ENCODE results near the gene HDAC4. TPM values are rescaled to one million over a fixed set of nuclear protein-coding genes. Genes with fewer than 3 reads are reported as not detected.

Gene HDAC4
- total RNA-seq, 1 donor from 2014 or later, result 18.3 TPM

- ATAC-seq, result no peak
- peak; percentile 41 for DNase-seq (ENCODE audit: low spot score)
Observed at GRCh38 chr2:239311132-239312040, 89.4 kb downstream of the HDAC4 start.

GRCh38 chr2:239310401-239311061, 90.3 kb downstream of the HDAC4 start:
- peak; percentile 35 for DNase-seq (ENCODE audit: low spot score)
- no peak for ATAC-seq

GRCh38 chr2:239309398-239310245, 91.2 kb downstream of the HDAC4 start:
- DNase-seq (ENCODE audit: low spot score) (peak; percentile 37), ATAC-seq (no peak)

DNA sequence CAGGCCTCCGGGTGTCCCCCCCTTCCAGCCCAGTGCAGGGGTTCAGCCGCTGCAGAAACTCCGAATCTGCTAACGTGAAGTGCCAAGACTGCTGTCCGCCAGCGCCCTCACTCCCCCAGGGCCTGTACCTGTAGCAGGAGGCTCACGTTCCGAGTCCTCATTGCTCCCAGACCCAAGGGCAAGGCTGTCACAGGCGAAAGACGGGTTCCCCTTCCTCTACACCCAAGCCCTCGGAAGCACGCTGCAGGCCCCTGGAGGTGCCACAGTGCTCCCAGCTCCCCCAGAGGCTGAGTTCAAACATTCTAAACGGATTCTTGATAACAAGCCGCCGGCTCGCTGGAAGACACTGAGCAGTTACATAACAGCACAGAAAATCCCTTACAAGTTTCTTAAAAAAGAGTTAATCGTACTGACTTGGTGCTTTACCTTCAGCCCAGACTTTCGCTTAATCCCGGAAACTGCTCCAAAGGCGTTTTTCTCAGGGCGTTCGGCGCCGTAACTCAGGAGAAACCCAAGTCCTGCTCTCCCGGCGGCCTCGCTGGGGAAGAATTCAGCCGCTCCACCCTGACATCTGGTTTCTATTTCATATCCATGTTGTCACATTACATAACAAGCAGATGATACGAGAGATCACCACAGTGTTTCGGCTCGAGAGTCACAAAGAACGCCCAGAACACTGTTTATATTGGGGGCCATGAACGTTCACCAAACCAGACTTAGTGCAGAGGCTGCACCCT, 92.0 kb downstream of the HDAC4 start:
- DNase-seq (ENCODE audit: low spot score) (peak; percentile 44), ATAC-seq (peak; percentile 12)

DNA sequence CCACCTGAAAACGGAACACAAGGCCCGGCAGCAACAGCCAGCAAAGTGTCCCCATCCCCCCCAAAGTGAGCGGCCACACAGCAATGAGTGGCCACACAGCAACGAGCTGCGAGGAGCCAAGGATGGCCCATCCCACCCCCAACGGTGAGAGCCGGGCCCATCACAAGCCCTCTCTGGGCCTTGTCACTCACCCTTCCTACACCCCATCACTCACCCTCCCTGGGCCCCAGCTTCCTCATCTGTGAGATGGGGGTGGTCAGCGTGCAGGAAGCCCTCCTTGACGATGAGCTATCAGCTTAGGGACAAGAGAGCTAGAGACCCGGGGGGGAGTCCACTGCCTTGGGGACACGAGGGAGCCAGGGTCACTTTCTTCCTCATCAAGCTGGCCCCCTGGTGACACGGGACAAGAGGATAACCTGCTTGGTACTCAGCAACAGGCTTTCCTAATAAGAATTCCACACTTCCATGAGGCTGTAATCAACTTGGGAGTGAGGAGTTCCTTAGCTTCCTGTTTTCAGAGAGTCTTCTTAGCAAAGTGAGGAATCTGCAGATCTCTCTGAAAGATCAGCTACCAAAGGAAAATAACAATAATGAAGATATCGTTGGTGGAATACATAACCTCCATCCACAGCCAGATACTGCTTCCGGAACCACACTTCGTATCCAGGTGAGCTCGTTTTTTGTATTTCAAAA, 92.8 kb downstream of the HDAC4 start:
- ATAC-seq (no peak), DNase-seq (ENCODE audit: low spot score) (peak; percentile 40)

DNA sequence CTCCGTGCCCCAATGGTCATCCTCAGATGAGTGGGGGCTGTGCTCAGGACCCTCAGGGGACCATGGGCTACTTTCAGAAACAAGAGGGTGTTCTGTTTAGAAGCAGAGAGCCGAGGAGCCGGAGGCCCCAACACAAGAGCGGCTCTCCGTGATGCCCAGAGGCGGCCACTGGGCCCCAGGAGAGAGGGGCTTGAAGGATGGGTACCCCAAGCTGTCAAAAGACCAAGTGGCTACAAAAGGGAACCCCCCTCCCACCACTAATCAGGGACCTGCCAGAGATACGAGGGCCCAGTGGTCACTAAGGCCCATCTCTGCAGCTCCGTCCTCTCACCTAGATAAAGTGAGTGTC, 93.6 kb downstream of the HDAC4 start:
- no peak for DNase-seq (ENCODE audit: low spot score)
- ATAC-seq, result no peak

DNA sequence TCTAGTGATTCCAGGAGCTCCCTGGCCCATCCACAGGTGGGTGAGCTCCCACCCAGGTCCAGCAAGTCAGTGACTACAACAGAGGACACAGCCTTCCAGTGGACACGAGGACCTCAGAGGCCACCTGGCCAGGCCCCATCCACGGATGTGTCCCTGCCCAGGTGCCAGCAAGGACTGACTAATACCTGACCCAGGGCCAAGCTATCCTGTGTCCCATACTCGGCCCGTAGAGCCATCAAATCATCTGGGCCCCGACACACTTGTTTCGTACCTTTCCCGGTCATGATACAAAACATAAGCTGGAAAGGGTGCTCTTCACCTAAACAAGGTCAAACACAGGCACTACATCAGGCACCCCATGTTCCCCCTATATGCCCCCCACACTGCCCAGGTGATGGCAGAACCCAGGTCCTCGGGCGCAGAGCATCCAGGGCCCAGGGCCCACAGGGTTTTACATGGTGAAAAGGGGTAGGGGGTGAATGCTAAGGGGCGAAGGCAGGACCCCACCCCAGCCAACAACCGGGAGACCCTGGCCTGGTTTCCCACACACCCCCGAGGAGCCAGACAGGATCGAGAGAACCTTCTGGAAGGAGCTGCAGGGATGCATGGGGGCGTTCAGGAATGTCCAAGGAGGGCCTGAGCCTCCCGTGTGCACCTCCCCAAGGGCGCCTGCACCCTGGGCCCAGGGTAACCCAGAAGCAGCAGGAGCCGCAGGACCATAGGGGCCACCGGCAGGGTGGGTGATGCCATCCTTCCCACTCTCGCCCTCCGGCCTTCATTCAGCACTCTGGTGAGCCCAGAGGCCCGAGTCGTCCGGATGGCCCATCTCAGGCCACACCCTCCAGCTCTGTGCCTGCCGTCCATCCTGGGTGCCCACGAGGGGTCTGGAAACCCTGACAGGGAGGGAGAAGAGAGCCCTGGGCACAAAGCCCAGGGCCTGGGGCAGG, 94.3 kb downstream of the HDAC4 start:
- DNase-seq (ENCODE audit: low spot score) (no peak), ATAC-seq (no peak)

GRCh38 chr2:239305771-239306170, 95.0 kb downstream of the HDAC4 start:
- no peak for ATAC-seq
- DNase-seq (ENCODE audit: low spot score), result no peak

DNA sequence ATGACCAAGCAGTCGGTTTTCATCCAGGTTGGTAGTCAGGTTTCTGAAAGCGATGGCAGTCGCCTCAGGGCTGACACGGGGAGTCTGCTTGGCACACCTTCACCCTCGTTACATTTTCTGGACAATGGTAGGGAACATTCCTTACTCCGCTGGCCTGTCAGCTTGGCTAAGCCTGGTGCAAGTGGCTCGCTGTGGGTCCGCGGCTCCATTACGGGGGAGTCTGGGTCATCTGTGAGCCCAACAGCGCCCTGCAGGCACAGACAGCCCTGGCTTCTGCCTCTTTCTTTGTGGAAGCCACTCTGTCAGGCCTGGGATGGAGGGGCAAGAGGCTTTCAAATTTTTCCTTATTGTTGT, 95.6 kb downstream of the HDAC4 start:
- DNase-seq (ENCODE audit: low spot score), result peak; percentile 37
- no peak for ATAC-seq

DNA sequence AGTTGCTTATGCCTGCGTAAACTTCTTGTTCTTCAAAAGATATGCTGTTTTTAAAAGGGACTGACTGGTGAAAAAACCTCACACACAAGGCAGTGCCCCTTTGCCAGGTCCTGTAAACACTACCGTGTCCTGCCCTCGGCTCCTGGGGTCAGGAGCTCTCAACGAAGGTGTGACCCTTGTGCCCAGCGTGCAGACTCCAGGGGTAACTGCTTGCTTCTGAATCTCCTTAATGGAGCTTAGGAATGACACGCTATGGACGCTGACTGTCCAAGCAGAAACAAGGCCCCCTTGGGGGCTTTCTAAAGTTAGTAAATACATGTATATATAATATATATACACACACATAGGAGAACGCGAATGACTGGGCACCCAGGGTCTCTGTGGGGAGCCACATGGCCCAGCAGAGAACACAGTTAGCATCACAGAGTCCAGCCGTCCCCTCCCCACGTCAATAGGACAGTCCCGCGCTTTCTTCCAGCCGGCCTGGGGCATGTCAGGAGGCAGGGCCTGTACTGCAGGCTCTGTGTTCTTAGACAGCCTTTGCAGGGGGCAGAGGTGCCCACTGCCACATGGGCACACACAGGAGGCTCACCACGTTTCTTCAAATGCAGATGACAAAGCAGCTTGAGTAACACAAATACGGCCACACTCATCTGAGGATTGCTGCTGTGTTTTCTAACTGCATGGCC, 96.1 kb downstream of the HDAC4 start:
- peak; percentile 53 for DNase-seq (ENCODE audit: low spot score)

GRCh38 chr2:239303711-239304532, 96.9 kb downstream of the HDAC4 start:
- ATAC-seq, result peak; percentile 15
- peak; percentile 39 for DNase-seq (ENCODE audit: low spot score)

More for the DNA sequence above, 96.1 kb downstream of the HDAC4 start:
- peak; percentile 67 for ATAC-seq

DNA sequence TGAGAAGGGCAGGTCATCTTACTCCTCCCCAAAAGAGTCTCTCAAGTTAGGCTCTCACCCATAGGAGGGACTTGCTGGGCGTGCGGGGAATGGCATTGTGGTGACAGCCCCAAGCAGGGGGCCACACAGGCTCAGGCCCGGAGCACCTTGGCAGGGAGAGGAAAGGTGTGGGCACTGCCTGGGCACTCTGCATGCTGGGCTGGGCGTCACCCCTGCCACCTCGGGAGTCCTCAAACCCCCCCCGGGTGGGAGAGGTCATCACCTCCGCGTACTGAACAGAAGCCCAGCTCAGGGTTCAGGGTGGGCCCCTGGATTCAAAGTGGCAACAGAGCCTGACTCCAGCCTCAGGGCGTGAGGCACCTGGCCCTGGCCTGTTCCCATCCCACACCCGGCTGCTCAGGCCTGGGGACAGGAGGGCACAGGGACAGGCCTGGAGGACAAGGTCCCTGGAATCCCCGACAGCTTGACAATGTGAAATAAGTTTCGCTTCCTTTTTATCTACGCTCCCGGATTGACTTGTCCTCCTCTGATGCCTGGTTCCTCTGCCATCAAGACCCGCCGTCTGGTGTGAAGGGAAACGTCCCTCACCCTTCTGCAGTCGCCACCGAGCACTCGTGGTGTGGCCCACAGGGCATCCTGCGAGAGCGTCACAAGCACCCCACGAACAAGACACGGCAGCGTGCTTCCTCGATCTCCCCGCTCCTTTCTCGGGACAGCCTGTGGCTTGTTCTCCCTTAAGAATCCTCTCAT, 97.8 kb downstream of the HDAC4 start:
- no peak for ATAC-seq

DNA sequence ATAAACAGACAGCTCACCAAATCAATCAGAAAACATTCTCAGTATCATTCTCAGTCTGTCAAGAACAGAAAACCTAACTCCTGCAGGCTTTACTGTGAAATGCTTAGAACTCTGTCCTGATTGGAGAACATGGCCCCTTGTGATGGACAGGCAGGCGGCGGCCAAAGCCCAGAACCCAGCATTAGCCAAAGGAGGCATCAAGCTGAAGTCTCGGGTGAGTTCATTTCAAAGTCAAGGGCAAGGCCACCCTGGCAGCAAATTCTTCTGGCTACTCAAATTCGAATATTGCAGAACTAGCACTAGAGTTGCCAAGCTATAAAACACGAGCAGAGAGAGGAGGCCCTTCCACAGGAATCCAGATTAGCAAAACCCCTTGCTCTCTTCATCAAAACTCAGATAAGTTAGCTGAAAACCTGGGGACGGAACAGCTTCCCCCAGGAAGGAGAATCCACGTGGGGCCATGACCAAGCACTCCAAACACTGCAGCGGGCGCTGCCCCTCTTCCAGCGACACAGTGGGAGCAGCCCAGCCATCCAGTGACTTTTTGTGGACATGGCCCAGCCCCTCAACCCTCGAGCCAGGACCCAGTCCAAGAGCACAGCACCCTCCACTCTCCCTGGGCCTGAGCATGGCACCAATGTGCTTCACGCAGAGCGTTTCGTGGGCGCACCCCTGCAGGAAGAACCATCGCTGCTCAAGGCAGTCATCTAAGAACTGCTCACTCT, 98.6 kb downstream of the HDAC4 start:
- DNase-seq (ENCODE audit: low spot score) (no peak), ATAC-seq (no peak)

More for the DNA sequence above, 97.8 kb downstream of the HDAC4 start:
- no peak for DNase-seq (ENCODE audit: low spot score)

GRCh38 chr2:239300871-239301735, 99.7 kb downstream of the HDAC4 start:
- no peak for DNase-seq (ENCODE audit: low spot score)
- no peak for ATAC-seq

DNA sequence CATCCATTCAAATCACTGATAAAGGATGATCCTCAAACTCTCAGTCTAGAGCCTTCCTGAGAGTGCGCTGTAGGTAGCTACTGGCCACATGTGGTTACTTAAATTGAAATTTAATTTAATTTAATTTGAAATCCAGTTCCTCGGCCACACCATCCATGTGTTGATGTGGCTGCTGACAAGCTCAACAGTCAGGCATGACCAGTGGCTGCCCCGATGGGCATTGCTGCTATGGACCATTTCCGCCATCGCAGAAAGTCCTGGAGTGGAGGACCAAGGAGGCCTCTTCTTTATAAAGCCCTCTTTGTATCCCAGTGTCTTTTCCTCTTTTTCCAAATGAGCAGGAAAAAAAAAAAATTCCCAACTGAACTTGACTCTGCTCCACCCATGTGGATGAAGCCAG, 100.6 kb downstream of the HDAC4 start:
- DNase-seq (ENCODE audit: low spot score), result no peak
- no peak for ATAC-seq

Measured in left lobe of liver (tissue), 2 donors.